ENCODE measurements around the gene NEDD4. TPM values are rescaled to one million over a fixed set of nuclear protein-coding genes. Genes with fewer than 3 reads are reported as not detected.
"Not testable (repeated sequence)": the region's sequence is repeated elsewhere in the genome, so short reads cannot be mapped to it uniquely, and the experiment has no call there.

Gene NEDD4
- total RNA-seq, 1 donor from 2014 or later: 28.4 TPM

DNA sequence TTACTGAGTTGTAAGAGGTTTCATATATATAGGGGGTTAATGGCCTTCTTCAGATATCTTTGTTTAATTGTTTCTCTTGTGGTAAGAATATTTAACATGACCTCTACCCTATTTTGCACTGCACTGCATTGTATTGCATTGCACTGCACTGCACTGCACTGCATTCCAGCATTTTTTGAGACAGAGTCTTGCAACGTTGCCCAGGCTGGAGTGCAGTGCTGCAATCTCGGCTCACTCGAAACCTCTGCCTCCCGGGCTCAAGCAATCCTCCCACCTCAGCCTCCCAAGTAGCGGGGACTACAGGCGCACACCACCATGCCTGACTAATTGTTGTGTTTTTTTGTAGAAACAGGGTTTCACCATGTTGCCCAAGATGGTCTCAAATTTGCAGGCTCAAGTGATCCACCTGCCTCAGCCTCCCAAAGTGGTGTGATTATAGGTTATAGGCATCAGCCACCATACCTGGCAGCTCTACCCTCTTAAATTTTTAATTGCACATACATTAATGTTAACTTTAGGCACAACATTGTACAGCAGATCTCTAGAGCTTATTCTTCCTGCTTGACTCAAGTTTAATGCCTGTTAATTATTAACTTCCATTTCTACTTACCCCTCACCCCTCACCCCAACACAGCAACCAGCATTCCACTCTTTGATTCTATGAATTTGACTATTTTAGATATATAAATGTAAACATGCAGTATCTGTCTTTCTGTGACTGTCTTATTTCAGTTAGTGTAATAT lies 38.4 kb downstream of the NEDD4 start:
- no peak for DNase-seq (ENCODE audit: low spot score)
- TF ChIP-seq, protein P1, sequence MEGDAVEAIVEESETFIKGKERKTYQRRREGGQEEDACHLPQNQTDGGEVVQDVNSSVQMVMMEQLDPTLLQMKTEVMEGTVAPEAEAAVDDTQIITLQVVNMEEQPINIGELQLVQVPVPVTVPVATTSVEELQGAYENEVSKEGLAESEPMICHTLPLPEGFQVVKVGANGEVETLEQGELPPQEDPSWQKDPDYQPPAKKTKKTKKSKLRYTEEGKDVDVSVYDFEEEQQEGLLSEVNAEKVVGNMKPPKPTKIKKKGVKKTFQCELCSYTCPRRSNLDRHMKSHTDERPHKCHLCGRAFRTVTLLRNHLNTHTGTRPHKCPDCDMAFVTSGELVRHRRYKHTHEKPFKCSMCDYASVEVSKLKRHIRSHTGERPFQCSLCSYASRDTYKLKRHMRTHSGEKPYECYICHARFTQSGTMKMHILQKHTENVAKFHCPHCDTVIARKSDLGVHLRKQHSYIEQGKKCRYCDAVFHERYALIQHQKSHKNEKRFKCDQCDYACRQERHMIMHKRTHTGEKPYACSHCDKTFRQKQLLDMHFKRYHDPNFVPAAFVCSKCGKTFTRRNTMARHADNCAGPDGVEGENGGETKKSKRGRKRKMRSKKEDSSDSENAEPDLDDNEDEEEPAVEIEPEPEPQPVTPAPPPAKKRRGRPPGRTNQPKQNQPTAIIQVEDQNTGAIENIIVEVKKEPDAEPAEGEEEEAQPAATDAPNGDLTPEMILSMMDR (IDR thresholded peaks at IDR 0.05): no peak
- Mint-ChIP-seq H3K36me3 (ENCODE audit: low read depth) (peaks cover 10% of the 10 kb centered on the region), H3K4me3 (ENCODE audit: unreplicated experiment) (no peak overlapping the region), H3K9me3 (ENCODE audit: low read depth) (no peaks in the 10 kb centered on the region), H3K27me3 (ENCODE audit: low read depth) (no peaks in the 10 kb centered on the region), H3K27ac (ENCODE audit: unreplicated experiment) (no peak overlapping the region), H3K4me1 (ENCODE audit: low read depth) (peaks cover 8% of the 10 kb centered on the region)

DNA sequence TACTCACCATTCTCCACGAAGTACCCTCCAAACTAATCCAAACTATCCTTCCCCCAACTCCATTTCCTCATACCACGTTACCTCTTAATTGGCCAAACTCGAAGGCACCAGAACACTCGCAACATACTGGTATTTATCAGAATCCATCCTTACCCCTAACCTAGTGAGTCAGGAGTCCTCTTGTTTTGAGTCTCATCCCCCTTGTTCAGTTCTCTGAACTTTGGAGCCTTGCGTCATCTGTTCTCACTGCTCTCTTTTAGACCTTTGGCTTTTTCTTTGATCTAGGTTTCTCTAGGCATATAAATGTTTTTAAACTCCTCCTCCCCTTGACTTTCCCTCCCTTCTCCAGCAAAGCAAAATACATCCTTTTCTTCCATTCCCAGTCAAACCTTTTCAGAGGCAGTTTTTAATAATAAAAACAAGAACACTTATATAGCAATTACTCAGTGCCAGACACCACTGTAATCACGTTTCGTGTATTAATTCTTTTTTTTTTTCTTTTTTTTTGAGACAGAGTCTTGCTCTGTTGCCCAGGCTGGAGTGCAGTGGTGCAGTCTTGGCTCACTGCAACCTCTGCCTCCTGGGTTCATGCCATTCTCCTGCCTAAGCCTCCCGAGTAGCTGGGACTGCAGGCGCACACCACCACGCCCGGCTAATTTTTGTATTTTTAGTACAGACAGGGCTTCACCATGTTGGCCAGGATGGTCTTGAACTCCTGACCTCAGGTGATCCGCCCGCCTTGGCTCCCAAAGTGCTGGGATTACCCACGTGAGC lies 40.7 kb downstream of the NEDD4 start:
- peaks cover 20% of the 10 kb centered on the region for H3K36me3 Mint-ChIP-seq (ENCODE audit: low read depth)
- H3K4me3 Mint-ChIP-seq (ENCODE audit: unreplicated experiment); H3K9me3 Mint-ChIP-seq (ENCODE audit: low read depth); H3K27me3 Mint-ChIP-seq (ENCODE audit: low read depth); DNase-seq (ENCODE audit: low spot score); H3K4me1 Mint-ChIP-seq (ENCODE audit: low read depth); H3K27ac Mint-ChIP-seq (ENCODE audit: unreplicated experiment): not testable (repeated sequence)

DNA sequence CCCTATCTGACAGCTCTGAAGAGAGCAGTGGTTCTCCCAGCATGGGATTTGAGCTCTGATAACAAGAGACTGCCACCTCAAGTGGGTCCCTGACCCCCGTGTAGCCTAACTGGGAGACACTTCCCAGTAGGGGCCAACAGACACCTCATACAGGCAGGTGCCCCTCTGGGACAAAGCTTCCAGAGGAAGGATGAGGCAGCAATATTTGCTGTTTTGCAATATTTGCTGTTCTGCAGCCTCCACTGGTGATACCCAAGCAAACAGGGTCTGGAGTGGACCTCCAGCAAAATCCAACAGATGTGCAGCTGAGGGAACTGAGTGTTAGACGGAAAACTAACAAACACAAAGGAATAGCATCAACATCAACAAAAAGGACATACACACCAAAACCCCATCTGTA lies 48.8 kb downstream of the NEDD4 start:
- not testable (repeated sequence) for DNase-seq (ENCODE audit: low spot score); H3K4me1 Mint-ChIP-seq (ENCODE audit: low read depth); H3K9me3 Mint-ChIP-seq (ENCODE audit: low read depth); H3K4me3 Mint-ChIP-seq (ENCODE audit: unreplicated experiment); H3K27ac Mint-ChIP-seq (ENCODE audit: unreplicated experiment); H3K27me3 Mint-ChIP-seq (ENCODE audit: low read depth)
- H3K36me3 Mint-ChIP-seq (ENCODE audit: low read depth): peaks cover 30% of the 10 kb centered on the region

DNA sequence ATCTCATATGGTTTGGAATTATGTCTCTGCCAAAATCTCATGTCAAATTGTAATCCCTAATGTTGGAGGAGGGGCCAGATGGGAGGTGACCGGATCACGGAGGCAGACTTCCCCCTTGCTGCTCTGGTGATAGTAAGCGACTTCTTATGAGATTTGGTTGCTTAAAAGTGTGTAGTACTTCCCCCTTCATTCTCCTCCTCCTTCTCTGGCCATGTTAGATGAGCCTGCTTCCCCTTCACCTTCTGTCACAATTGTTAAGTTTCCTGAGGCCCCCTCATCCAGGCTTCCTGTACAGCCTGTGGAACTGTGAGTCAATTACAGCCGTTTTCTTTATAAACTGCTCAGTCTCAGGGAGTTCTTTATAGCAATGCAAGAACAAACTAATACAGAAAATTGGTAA lies 51.1 kb downstream of the NEDD4 start:
- Mint-ChIP-seq H3K9me3 (ENCODE audit: low read depth) (peaks cover 12% of the 10 kb centered on the region), H3K36me3 (ENCODE audit: low read depth) (peaks cover 33% of the 10 kb centered on the region), H3K27me3 (ENCODE audit: low read depth) (no peaks in the 10 kb centered on the region), H3K4me3 (ENCODE audit: unreplicated experiment) (no peak overlapping the region), H3K27ac (ENCODE audit: unreplicated experiment) (no peak overlapping the region), H3K4me1 (ENCODE audit: low read depth) (no peaks in the 10 kb centered on the region)
- no peak for DNase-seq (ENCODE audit: low spot score)
- TF ChIP-seq, protein P1 (IDR thresholded peaks at IDR 0.05): no peak

DNA sequence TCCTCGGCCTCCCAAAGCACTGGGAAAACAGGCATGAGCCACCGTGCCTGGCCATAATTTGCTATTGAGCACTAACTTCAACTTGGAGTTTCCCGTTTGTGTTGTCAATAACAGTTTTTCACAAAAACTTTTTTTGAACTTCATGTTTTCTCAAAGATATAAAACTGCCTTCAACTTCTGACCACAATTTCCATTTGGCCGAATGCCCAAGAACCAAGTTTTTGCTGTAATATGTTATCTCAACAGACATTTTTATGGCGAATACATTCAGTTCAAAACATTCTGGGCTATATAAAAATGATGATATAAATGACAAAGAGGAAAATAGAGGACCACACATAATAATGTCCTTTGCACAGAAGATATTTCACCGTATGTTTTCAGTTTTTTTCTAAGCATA lies 56.4 kb downstream of the NEDD4 start:
- Mint-ChIP-seq H3K27ac (ENCODE audit: unreplicated experiment) (peak overlapping the region; percentile 33), H3K36me3 (ENCODE audit: low read depth) (peaks cover 16% of the 10 kb centered on the region), H3K9me3 (ENCODE audit: low read depth) (peaks cover 10% of the 10 kb centered on the region), H3K4me1 (ENCODE audit: low read depth) (peaks cover 7% of the 10 kb centered on the region), H3K4me3 (ENCODE audit: unreplicated experiment) (no peak overlapping the region), H3K27me3 (ENCODE audit: low read depth) (no peaks in the 10 kb centered on the region)
- no peak for DNase-seq (ENCODE audit: low spot score)
- TF ChIP-seq, protein P1 (IDR thresholded peaks at IDR 0.05): no peak

DNA sequence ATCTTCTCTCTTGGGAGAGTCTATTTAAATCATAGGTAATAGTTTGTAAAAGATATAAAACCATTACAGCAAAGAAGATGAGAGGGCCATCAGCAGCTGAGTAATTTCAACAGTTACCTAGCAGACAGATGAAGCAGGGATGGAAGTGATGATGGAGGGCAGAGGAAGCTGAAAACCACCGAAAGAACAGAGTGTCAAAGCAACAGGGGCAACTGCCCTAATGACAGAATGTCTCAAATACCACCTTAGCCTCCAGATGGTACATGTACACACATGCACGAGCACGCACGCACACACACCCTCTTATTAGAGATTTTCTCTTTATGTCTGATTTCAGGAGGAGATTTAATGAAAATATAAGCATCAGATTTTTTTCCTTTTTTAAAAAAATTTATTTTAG lies 64.5 kb downstream of the NEDD4 start:
- H3K4me1 Mint-ChIP-seq (ENCODE audit: low read depth): peaks cover 8% of the 10 kb centered on the region
- TF ChIP-seq, protein P1 (IDR thresholded peaks at IDR 0.05): no peak

More for the DNA sequence above, 64.5 kb downstream of the NEDD4 start:
- Mint-ChIP-seq H3K4me3 (ENCODE audit: unreplicated experiment) (no peak overlapping the region), H3K27me3 (ENCODE audit: low read depth) (no peaks in the 10 kb centered on the region), H3K27ac (ENCODE audit: unreplicated experiment) (no peak overlapping the region), H3K9me3 (ENCODE audit: low read depth) (peaks cover 5% of the 10 kb centered on the region), H3K36me3 (ENCODE audit: low read depth) (peaks cover 4% of the 10 kb centered on the region)
- DNase-seq (ENCODE audit: low spot score): no peak

Data from chondrocyte (in vitro differentiated cells).